Fibroblast of lung (primary cell): ENCODE results near the gene RPUSD2.

Source experiments
- CTCF ChIP-seq, 2 donors: IDR thresholded peaks in 1 of 2; conservative IDR thresholded peaks in 1 of 2; 1 replicate in 1 of 2; 2 replicates in 1 of 2; pipeline ENCODE4 v1.5.1; 2011 to 2012; ENCODE audit warnings: low read length in 2 of 2, control low read depth in 1 of 2, inconsistent platforms in 1 of 2, low read depth in 1 of 2, mild to moderate bottlenecking in 1 of 2
- EZH2 ChIP-seq: IDR thresholded peaks from 2 replicates; pipeline ENCODE4 v1.5.1; 2012; ENCODE audit warnings: low read length, control low read depth, mild to moderate bottlenecking; ENCODE audit errors: missing control alignments

- TF ChIP-seq CTCF (conservative IDR thresholded peaks at IDR 0.05 in 1 of 2, IDR thresholded peaks at IDR 0.05 in 1 of 2; ENCODE audit: low read depth in 1 of 2, low read length in 2 of 2): no peak
- TF ChIP-seq EZH2: no peak
Measured at GRCh38 chr15:40523611-40524010, 45.5 kb upstream of the RPUSD2 start.
